ENCODE measurements around the gene DYNC1I2.
A peak's percentile ranks its signal among the peaks of the same experiment; 100 is the strongest.

DNA sequence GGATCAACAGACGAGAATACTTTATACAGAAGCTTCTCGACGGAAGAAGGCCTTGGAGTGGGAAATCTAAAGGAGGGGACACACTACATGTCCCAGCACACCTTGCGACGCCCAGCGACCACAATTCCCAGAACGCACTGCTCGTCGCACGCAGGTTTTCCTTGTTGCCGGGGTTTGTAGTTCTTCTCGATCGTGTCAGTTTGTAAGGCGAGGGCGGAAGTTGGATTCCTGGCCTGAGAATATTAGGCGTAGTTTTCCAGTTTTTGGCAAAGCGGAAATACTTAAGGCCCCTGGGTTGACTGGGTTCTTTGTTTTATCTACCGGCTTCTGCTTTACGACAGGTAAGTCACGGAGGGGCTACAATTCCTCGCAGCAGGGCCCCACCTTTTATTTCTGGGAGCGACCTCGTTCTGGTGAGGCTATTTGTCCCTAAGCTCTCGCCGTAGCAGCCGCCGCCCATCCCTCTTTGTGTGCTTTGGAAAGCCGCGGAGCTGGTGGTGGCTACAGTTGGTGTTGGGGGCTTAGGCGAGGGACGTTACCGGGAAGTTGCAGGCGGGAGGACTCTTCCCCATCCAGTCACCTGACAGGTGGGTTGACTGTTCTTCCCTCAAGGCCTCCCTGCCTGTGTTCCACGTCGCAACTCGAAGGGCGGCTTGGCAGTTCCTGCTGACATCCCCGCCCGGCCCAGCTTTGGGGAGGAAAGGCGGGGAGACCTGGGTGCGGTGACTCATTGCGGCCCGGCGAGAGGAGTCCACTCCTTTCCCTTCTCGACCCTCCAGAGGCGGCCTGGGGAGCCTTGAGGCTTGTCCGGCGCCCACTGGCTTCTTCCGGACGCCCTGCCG, at the start of gene DYNC1I2:
- TF ChIP-seq, protein P1, sequence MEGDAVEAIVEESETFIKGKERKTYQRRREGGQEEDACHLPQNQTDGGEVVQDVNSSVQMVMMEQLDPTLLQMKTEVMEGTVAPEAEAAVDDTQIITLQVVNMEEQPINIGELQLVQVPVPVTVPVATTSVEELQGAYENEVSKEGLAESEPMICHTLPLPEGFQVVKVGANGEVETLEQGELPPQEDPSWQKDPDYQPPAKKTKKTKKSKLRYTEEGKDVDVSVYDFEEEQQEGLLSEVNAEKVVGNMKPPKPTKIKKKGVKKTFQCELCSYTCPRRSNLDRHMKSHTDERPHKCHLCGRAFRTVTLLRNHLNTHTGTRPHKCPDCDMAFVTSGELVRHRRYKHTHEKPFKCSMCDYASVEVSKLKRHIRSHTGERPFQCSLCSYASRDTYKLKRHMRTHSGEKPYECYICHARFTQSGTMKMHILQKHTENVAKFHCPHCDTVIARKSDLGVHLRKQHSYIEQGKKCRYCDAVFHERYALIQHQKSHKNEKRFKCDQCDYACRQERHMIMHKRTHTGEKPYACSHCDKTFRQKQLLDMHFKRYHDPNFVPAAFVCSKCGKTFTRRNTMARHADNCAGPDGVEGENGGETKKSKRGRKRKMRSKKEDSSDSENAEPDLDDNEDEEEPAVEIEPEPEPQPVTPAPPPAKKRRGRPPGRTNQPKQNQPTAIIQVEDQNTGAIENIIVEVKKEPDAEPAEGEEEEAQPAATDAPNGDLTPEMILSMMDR (IDR thresholded peaks at IDR 0.05; ENCODE audit: low read depth, low read length), result no peak
- TF ChIP-seq POLR2A (IDR thresholded peaks at IDR 0.05; ENCODE audit: extremely low read depth, insufficient read length), result peak; percentile 25
